Hematopoietic multipotent progenitor cell treated with erythropoietin and hydrocortisone succinate and interleukin-3 and kit ligand, for 17 days (in vitro differentiated cells): Measurements from ENCODE around the gene LRRC72.
A peak's percentile ranks its signal among the peaks of the same experiment; 100 is the strongest.
"Not testable (repeated sequence)": the region's sequence is repeated elsewhere in the genome, so short reads cannot be mapped to it uniquely, and the experiment has no call there.

Experiments used
- DNase-seq: peaks from one replicate; pipeline ENCODE4 v3.0.0-alpha.2; 2015; ENCODE audit warnings: low spot score

Gene LRRC72

GRCh38 chr7:16528520-16528919, 1.9 kb downstream of the LRRC72 start:
- no peak for DNase-seq

GRCh38 chr7:16529697-16530096, 3.1 kb downstream of the LRRC72 start:
- DNase-seq: no peak

GRCh38 chr7:16531707-16532106, 5.1 kb downstream of the LRRC72 start:
- DNase-seq: no peak

GRCh38 chr7:16532272-16532671, 5.6 kb downstream of the LRRC72 start:
- DNase-seq: no peak

DNA sequence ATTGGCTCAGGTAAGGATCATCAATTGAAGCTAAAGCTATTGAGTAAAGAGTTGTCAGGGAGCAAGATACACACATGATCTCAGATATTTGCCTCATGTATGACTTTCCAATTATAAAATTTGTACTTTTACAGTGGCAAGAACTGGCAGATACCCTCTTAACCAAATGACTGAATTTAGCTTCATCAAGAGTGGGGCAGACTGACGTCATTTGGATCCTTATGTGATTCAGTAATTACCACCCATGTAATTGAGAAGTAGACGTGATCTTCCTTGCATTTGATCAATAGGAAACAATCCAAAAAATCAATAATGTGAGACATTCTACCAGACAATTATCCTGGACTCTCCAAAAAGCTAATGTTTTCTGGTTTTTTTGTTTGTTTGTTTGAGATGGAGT, 8.9 kb downstream of the LRRC72 start:
- DNase-seq: no peak

GRCh38 chr7:16540559-16540958, 13.9 kb downstream of the LRRC72 start:
- not testable (repeated sequence) for DNase-seq

- DNase-seq: no peak
Observed at GRCh38 chr7:16542401-16542800, 15.8 kb downstream of the LRRC72 start.

DNA sequence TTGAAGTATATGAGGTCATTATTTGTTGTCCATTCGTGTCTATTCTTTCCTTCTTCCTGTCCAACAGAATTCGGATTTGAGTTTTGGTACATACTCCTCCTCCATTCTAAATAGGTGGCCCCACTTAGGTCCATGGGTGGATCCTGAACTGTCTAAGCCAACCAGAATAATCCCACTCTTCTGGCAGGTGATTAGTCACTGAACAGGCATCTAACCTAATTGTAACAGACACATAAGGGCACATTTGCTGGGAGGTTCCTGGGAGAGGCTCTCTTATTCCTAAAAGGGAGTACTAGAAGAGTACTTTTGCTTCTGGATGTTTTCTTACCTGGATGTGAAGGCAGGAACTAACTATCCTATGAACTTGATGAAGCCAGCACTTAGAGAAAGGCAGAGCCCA, 16.8 kb downstream of the LRRC72 start:
- no peak for DNase-seq

DNA sequence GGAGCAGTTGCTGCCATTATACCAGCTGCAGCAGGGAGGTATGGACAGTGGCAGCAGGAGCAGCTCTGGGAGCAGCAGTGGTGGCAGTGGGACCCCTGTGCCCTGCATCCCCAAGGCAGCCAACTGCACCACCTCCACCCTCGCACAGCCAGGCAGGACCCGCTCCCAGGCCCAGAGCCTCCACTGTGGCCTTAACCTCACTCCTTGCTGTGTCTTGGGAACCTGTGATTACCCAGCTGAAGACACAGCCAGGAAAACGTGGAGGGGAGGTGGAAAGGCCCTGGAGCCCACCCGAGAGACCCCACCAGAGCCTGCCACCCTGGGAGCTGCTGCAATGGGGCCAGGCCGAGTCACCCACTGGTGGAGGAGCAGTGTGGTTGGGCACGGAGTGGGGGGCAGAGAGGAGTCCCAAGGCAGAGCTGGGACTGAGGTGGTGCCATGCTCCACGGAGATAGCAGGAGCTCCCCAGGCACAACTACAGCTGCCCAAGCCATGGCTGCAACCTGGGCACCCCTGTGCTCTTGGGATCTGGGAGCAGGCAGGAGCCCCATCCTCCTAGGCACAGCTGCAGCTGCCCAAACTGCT, 20.4 kb downstream of the LRRC72 start:
- no peak for DNase-seq

DNA sequence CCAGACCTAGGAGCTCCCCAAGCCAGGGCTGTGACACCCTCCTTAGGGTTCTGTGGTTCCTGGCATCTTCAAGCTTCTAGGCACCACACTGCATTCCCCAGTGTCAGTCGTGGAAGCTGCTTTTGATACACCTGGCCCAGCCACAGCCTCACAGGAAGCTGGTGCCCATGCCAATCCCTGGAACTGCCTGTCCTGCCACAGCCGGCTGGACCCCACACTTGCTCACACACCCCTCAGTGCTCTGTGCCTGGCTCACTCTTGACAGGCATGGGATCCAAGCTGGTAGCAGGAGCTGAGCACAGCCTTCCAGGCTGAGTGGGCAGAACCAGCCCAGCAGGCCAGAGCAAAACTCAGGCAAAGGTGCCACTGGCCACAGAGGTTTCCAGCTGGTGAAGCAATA, 21.8 kb downstream of the LRRC72 start:
- no peak for DNase-seq

DNA sequence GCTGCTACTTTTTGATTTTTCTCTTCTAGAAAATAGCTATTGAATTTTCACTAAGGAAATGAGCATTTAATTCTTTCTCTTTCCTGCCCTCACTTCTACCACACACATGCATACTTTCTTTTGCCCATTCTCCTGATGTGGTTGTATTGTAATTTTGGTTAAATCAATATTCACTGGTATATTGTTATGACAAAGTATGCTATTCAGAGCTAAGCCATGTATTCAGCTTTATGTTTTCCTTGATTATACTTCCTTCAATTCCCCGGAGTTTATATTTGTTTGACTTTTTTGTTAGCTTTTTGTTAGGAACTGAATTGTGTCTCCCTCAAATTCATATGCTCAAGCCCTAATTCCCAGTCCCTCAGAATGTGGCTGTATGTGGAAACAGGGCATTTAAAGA, 24.0 kb downstream of the LRRC72 start:
- no peak for DNase-seq

- no peak for DNase-seq
Observed at GRCh38 chr7:16554518-16555236, 28.1 kb downstream of the LRRC72 start.

- no peak for DNase-seq
Observed at GRCh38 chr7:16556359-16556758, 29.7 kb downstream of the LRRC72 start.

GRCh38 chr7:16558761-16559302, 32.2 kb downstream of the LRRC72 start:
- no peak for DNase-seq

GRCh38 chr7:16559497-16560179, 33.0 kb downstream of the LRRC72 start:
- DNase-seq: no peak

DNA sequence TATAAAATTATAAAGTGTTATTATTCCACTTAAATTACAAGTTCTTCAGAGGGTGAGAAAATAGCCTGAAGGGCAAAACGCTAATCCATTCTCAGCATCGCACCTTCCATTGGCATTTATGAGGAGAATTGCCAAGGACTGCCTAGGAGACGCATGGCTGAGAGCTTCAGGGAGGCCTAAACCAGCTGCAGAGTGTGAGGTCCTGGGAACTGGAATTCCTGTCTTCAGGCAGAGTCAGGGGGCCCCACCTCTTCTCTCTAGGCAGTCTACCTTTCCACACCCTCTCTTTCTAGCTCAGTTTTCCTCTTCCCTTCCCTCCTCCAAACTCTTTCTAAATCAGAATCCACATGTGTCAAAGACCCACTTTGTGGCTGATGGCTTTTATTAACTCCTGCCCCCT, 35.3 kb downstream of the LRRC72 start:
- no peak for DNase-seq

DNA sequence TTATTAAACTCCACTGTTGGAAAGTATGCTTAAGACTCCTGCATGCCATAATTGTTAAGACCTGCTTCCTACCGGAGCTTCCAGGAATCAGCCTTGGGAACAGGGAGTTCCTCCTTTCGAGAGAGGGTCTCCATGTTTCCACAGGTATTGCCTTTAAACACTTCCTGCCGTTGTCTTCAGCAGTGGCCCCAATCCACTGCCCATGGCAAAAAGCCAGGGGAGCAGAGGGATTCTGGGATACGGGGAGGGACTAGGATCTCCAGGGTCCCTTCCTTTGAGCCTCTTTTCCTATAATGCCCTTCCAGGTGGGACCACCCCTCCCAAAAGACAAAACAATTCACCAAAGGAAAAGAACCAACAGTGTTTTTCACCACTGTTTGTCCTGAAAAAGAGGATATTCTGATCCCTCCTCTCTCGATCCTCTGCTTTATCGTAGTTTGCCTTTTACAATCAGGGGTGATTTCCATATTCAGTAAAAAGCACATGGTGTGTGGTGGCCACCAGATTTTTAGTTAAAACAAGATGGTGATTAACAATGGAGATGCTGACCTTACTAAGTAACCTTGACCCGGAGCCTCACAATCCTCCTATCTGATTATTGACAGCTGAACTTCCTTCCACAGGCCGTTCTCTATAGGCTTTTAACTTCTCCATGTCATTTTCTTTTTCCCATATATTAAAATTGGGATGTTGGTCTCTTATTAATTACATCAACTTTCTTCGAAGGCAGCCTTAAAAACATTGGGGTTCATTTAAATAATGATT, 36.0 kb downstream of the LRRC72 start:
- DNase-seq: no peak

- DNase-seq: no peak
Observed at GRCh38 chr7:16563281-16564022, 36.8 kb downstream of the LRRC72 start.

DNA sequence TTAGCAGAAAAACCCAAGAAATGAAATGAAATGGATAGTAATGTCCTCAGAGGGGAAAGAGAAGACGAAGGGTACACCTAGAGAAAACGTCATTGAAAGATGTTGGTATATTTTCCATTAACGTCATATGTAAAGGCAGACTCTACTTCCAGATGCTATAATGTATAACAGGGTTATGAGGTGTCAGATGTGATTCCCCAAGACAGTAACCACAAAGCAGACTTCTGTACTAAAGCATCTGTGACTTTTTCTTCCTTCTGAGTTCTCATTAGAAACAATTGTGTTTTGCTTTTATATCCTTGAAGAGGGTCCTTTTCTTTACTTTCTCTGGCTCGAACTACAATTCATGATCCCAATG, 37.4 kb downstream of the LRRC72 start:
- no peak for DNase-seq

DNA sequence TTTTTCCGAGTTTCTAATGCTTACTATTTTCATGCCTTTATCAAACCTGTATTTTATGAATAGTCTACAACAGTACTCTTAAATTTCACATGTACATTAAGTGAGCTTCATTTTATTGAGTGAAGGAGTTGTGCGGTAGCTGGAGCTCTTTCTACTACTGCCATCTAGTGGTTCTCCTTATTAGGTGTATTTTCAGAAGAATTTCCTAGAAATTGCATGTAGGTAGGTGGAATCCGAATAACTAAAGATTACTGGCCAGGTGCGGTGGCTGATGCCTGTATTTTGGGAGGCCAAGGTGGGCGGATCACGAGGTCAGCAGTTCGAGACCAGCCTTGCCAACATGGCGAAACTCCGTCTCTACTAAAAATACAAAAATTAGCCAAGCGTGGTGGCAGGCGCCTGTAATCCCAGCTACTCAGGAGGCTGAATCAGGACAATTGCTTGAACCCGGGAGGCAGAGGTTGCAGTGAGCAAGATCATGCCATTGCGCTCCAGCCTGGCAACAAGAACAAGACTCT, 38.3 kb downstream of the LRRC72 start:
- peak; percentile 35 for DNase-seq

DNA sequence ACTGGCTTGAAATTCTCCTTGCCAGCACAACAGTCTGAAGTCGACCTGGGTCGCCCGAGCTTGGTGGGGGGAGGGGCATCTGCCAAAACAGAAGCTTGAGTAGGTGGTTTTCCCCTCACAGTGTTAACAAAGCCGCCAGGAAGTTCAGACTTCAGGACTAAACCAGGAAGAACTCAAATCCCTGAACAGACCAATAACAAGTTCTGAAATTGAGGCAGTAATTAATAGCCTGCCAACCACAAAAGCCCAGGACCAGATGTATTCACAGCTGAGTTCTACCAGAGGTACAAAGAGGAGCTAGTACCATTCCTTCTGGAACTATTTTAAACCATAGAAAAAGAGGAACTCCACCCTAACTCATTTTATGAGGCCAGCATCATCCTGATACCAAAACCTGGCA, 45.3 kb downstream of the LRRC72 start:
- DNase-seq: no peak

- DNase-seq: no peak
Observed at GRCh38 chr7:16579216-16579615, 52.6 kb downstream of the LRRC72 start.
